Mucosa of rectum (tissue), 2 donors: Measurements from ENCODE around the gene MAP3K4.

Source experiments
- H3K27ac ChIP-seq, 2 donors: one replicate each; pipeline ENCODE4 v1.7.0; 2013; ENCODE audit warnings: inconsistent platforms in 2 of 2, low read depth in 2 of 2, low read length in 2 of 2
- H3K27me3 ChIP-seq, 2 donors: one replicate each; pipeline ENCODE4 v1.7.0; 2013; ENCODE audit warnings: low read length in 2 of 2; ENCODE audit not compliant: control insufficient read depth in 2 of 2, insufficient read depth in 2 of 2
- H3K36me3 ChIP-seq, 2 donors: one replicate each; pipeline ENCODE4 v1.7.0; 2013; ENCODE audit warnings: low read length in 2 of 2; ENCODE audit not compliant: control insufficient read depth in 2 of 2, insufficient read depth in 2 of 2
- H3K4me1 ChIP-seq, 2 donors: one replicate each; pipeline ENCODE4 v1.7.0; 2013; ENCODE audit warnings: low read length in 2 of 2, mild to moderate bottlenecking in 1 of 2; ENCODE audit not compliant: control insufficient read depth in 2 of 2, insufficient read depth in 2 of 2
- H3K4me3 ChIP-seq, 2 donors: one replicate each; pipeline ENCODE4 v1.7.0; 2013; ENCODE audit warnings: low read length in 2 of 2
- H3K9ac ChIP-seq, 2 donors: one replicate each; pipeline ENCODE4 v1.7.0; 2013; ENCODE audit warnings: low read length in 2 of 2, low read depth in 1 of 2, mild to moderate bottlenecking in 1 of 2
- H3K9me3 ChIP-seq, 2 donors: one replicate each; pipeline ENCODE4 v1.7.0; 2013; ENCODE audit warnings: low read length in 2 of 2; ENCODE audit not compliant: control insufficient read depth in 2 of 2
- donor health status: healthy.
- donor health status: Normal muscosa, but diverticular disease.

Gene MAP3K4

DNA sequence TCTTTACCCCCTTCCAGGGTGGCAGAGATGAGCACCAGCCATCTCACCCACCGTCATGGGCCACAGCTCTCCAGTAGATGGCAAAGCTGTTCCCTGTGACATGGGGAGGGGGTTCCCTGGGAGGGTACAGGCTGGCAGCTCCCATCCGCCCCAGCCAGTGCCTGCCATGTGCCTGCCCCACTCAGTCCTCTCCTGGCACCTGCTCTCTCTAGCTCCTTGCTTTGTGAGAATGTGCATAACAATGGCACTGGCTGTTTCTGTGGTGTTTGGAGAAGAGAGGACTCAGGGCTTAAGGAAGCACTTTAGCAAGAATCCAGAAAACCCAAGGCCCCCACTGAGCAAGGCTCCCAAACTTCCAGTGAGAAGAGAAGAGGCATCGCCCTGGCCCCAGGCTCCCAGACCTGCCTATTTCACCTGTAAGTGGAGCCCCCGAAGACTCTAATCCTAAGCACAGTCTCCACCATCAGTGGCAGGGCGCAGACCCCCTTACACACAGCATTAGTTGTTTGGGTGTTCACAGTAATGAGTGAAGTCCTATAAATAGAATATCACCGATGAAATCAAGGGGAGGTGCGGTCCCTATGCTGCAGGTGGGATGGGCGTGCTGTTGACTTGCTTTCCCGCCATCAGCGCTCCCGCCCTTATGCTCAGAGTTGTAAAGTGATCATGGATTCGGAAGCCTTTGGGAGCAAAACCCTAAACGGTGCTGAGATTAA, 172.1 kb downstream of the MAP3K4 start:
- H3K4me3 ChIP-seq, result no peak overlapping the region
- H3K4me1 ChIP-seq, result no peaks in the 10 kb centered on the region
- no peak overlapping the region for H3K27ac ChIP-seq
- H3K36me3 ChIP-seq, result no peaks in the 10 kb centered on the region
- no peaks in the 10 kb centered on the region for H3K9me3 ChIP-seq
- H3K9ac ChIP-seq, result no peak overlapping the region
- H3K27me3 ChIP-seq, result no peaks in the 10 kb centered on the region

DNA sequence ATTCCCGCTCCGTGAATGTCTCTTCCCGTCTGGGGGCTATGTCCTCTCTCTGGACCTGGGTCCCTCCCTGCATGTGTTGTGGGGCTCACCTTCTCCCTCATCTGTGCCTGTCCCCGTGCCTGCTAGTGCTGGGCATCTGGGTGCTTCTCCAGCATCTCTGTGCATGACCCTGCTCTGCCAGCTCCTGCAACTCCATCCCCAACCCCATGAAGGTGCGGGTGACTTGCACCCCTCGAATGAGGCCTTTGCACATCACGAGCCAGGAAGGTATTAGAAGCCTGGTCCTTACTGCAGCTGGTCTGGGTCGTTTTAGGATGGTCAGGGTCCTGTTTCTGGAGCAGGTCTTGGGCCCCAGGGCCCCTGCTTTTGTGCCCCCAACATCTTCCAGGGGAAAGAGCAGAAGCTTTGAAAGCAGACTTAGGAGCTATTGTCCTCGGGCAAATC, 172.6 kb downstream of the MAP3K4 start:
- no peak overlapping the region for H3K27ac ChIP-seq

DNA sequence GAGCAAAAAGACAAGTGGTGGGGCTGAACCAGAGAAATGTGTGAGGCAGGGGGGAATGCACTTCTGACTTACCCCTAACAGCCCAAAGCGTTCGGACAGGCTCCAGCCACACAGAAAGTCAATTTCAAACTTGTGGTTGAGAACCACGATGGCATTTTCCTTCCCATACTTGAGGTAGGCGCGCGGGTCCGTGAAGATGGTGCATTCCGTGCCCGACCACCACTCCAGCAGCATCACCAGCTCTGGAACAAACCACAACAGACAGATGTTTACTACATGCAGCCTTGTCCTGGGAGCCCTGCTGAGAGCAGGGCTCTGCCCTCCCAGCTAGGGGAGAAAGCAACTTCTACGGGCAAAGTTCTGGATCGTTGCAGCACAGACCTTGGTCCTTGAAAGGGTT, 174.6 kb downstream of the MAP3K4 start:
- Histone ChIP-seq H3K4me3 (no peak overlapping the region), H3K27ac (no peak overlapping the region), H3K4me1 (no peaks in the 10 kb centered on the region), H3K36me3 (no peaks in the 10 kb centered on the region), H3K9ac (no peak overlapping the region), H3K9me3 (no peaks in the 10 kb centered on the region), H3K27me3 (no peaks in the 10 kb centered on the region)

More for the DNA sequence above, 172.6 kb downstream of the MAP3K4 start:
- no peaks in the 10 kb centered on the region for H3K36me3 ChIP-seq
- H3K4me3 ChIP-seq, result no peak overlapping the region
- H3K4me1 ChIP-seq, result no peaks in the 10 kb centered on the region
- H3K9ac ChIP-seq, result no peak overlapping the region
- no peaks in the 10 kb centered on the region for H3K9me3 ChIP-seq
- no peaks in the 10 kb centered on the region for H3K27me3 ChIP-seq

DNA sequence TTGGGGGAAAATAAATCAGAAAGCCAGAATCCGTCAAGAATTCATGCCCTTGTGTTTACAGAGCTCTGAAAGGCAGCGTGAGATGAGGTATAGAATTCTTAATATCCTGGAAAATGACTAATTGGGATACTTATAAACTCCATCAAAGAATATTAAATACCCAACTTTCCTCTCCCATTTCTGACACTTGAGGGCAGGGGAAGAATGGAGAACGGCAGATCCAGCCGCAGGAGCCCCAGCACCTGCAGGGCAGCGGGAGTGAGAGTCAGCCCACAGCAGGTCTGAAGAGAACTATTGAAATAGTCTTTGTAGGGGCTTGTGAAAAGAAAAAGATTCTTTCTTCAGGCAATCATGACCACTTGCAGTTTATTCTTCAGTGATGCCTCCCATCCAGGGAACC, 175.1 kb downstream of the MAP3K4 start:
- Histone ChIP-seq H3K4me3 (no peak overlapping the region), H3K27ac (no peak overlapping the region), H3K36me3 (no peaks in the 10 kb centered on the region), H3K9ac (no peak overlapping the region), H3K27me3 (no peaks in the 10 kb centered on the region), H3K4me1 (no peaks in the 10 kb centered on the region), H3K9me3 (no peaks in the 10 kb centered on the region)
